T-helper 17 cell (primary cell): ENCODE measurements around the gene SH3BP5. TPM values are rescaled to one million over a fixed set of nuclear protein-coding genes. Genes with fewer than 3 reads are reported as not detected.
"Not testable (repeated sequence)": the region's sequence is repeated elsewhere in the genome, so short reads cannot be mapped to it uniquely, and the experiment has no call there.

ENCODE experiments used
- ATAC-seq: fragments of 150-1000 bp; cut with Tn5 transposase; 2 replicates; pipeline ENCODE4 v1.10.0; 2021; ENCODE audit warnings: mild to moderate bottlenecking, moderate library complexity
- DNase-seq, 3 donors: peaks; one replicate each; pipeline versions ENCODE4 v3.0.0 to v3.0.0-alpha.2; 2020 to 2021
- H3K9me3 ChIP-seq: one replicate; pipeline ENCODE4 v1.7.0; 2013; ENCODE audit warnings: low read length, mild to moderate bottlenecking; ENCODE audit not compliant: control insufficient read depth, poor library complexity, severe bottlenecking
- H3K27ac Mint-ChIP-seq: one replicate; pipeline ENCODE4 v1.8.0; 2022; ENCODE audit warnings: mild to moderate bottlenecking, moderate library complexity, mixed read lengths
- H3K27me3 Mint-ChIP-seq: one replicate; pipeline ENCODE4 v1.8.0; 2022; ENCODE audit warnings: mixed read lengths
- H3K36me3 Mint-ChIP-seq: one replicate; pipeline ENCODE4 v1.8.0; 2022; ENCODE audit warnings: low read depth, mixed read lengths
- H3K4me1 Mint-ChIP-seq: one replicate; pipeline ENCODE4 v1.8.0; 2022; ENCODE audit warnings: mild to moderate bottlenecking, mixed read lengths
- H3K4me3 Mint-ChIP-seq: one replicate; pipeline ENCODE4 v1.8.0; 2022; ENCODE audit warnings: mild to moderate bottlenecking, moderate library complexity, mixed read lengths
- total RNA-seq, 4 donors: library from RNA in 2 of 4; stranded (reverse) in 2 of 4; gene quantifications; one replicate each; pipeline ENCODE4 v1.2.3 and lab custom pipeline; 2022 to 2026

SH3BP5 gene
- total RNA-seq, 2 donors from 2014 or later = 50.7 to 78.4 TPM

DNA sequence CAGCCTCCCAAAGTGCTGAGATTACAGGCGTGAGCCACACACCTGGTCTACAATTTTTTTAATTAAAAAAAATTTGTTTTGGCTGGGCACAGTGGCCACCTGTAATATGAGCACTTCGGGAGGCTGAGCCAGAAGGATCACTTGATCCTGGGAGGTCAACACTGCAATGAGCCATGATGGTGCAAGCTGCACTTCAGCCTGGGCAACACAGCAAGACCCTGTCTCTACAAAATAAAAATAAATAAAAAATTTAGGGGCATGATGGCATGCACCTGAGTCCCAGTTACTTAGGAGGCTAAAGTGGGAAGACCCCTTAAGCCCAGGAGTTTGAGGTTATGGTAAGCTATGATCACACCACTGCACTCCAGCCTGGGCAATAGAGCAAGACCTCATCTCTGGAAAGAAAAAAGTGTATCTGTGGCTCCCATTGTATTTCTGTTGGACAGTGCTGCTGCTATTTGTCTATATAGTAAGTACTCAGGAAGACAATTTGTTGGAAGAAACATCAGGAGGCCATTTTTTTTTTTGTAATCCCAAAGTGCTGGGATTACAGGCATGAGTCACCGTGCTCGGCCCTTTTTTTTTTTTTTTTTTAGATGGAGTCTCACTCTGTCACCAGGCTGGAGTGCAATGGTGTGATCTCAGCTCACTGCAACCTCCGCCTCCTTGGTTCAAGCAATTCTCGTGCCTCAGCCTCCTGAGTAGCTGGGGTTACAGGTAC is 27.5 kb upstream of the SH3BP5 start:
- DNase-seq (no peak), ATAC-seq (no peak)
- Mint-ChIP-seq H3K27me3 (no peaks in the 10 kb centered on the region), H3K4me3 (peak overlapping the region; percentile 21), H3K36me3 (peaks cover 2% of the 10 kb centered on the region), H3K4me1 (peaks cover 48% of the 10 kb centered on the region), H3K27ac (peak overlapping the region; percentile 98)
- H3K9me3 ChIP-seq = no peaks in the 10 kb centered on the region

DNA sequence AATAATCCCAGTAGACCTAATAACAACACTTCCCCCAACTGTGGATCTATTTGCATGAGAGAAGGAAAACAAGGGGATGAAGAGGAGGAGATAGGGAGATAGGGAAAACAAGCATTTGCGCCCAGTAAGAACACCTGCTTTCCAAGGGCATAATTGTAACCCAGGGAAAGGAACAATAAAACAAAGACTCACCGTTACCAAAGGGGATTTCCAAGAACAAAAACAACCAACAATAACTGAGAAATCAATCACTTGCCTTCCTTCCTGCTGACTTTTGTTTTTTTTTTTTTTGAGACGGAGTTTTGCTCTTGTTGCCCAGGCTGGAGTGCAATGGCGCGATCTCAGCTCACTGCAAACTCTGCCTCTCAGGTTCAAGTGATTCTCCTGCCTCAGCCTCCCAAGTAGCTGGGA is 24.3 kb upstream of the SH3BP5 start:
- Mint-ChIP-seq H3K4me3 (peak overlapping the region; percentile 54), H3K4me1 (peaks cover 32% of the 10 kb centered on the region), H3K27ac (peak overlapping the region; percentile 98)
- DNase-seq, H3K27me3 Mint-ChIP-seq, H3K9me3 ChIP-seq, H3K36me3 Mint-ChIP-seq: not testable (repeated sequence)
- peak; percentile 90 for ATAC-seq

DNA sequence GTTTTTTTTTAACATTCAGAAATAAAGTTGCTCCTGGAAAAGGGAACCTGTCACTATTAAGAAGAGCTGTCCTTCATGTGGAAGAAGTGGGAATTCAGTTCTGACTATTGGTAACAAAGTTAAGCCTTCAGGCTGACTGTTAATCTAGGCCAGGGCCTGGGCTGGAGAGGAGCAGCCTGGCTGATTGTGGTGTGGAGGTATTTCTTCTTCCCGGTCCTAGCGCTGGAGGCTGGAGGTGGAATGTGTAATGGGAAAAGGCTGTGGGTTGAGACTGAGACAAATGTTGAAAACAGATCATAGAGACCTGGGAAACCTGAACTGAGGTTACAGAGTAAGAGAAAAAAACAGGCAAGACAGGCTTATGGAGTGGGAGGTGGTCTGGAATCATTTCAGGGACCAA is 23.8 kb upstream of the SH3BP5 start:
- DNase-seq (no peak), ATAC-seq (no peak)
- peak overlapping the region; percentile 98 for H3K27ac Mint-ChIP-seq
- peaks cover 27% of the 10 kb centered on the region for H3K4me1 Mint-ChIP-seq
- H3K4me3 Mint-ChIP-seq = peak overlapping the region; percentile 54
- H3K9me3 ChIP-seq = peaks cover 2% of the 10 kb centered on the region
- peaks cover 2% of the 10 kb centered on the region for H3K36me3 Mint-ChIP-seq
- H3K27me3 Mint-ChIP-seq = no peaks in the 10 kb centered on the region

DNA sequence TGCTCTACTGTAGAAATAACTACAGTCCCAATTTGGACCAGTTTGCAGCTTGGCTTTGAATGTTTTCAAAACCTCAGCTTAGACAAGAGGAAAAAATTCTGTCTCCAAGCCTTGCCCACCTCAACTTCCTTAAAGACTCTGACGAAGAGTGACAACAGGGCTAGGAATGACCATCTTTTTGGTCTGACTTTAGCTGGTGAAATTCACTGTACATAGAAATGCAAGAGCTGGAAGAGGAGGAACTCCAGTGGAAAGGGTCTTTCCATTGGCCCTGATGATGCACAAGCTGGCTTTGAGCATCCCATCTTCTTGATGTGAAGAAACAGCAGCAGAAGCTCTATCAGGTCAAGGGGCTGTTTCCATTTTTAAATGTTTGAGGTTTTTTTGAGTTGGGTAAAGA is 22.7 kb upstream of the SH3BP5 start:
- Mint-ChIP-seq H3K4me3 (no peak overlapping the region), H3K27me3 (no peaks in the 10 kb centered on the region), H3K36me3 (peaks cover 2% of the 10 kb centered on the region), H3K27ac (peak overlapping the region; percentile 98), H3K4me1 (peaks cover 24% of the 10 kb centered on the region)
- H3K9me3 ChIP-seq = peaks cover 2% of the 10 kb centered on the region
- ATAC-seq (no peak), DNase-seq (no peak)

DNA sequence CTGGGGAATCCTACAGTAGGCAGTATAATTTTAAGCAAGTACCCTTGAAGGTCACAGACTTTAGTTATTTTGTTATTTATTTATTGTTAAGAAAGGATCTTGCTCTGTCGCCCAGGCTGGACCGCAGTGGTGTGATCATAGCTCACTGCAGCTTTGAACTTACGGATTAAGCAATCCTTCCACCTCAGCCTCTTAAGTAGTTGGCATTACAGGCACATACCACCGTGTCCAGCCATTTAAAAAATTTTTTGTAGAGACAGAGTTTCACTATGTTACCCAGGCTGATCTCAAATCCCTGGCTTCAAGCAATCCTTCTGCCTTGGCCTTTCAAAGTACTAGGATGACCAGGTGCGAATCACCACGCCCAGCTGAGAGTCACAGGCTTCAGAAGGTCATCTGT is 22.1 kb upstream of the SH3BP5 start:
- peaks cover 25% of the 10 kb centered on the region for H3K4me1 Mint-ChIP-seq

DNA sequence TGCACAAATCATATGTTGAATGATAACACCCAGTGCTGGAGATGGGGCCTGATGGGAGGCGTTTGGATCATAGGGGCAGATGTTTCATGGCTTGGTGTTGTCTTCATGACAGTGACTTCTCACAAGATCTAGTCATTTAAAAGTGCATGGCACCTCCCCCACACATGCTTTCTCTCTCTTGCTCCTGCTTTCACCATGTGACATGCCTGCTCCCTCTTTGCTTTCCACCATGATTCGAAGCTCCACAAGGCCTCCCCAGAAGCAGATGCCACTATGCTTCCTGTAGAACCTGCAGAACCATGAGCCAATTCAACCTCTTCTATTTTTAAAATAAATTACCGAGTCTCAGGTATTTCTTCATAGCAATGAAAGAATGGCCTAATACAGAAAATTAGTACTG is 17.8 kb upstream of the SH3BP5 start:
- H3K27me3 Mint-ChIP-seq = no peaks in the 10 kb centered on the region
- no peak overlapping the region for H3K27ac Mint-ChIP-seq
- no peak for ATAC-seq
- no peak overlapping the region for H3K4me3 Mint-ChIP-seq
- peaks cover 2% of the 10 kb centered on the region for H3K9me3 ChIP-seq
- peaks cover 28% of the 10 kb centered on the region for H3K4me1 Mint-ChIP-seq
- no peaks in the 10 kb centered on the region for H3K36me3 Mint-ChIP-seq
- DNase-seq = no peak

More for the DNA sequence above, 22.1 kb upstream of the SH3BP5 start:
- Mint-ChIP-seq H3K4me3 (no peak overlapping the region), H3K27ac (peak overlapping the region; percentile 98), H3K36me3 (peaks cover 2% of the 10 kb centered on the region), H3K27me3 (no peaks in the 10 kb centered on the region)
- no peak for ATAC-seq
- no peak for DNase-seq
- peaks cover 2% of the 10 kb centered on the region for H3K9me3 ChIP-seq

DNA sequence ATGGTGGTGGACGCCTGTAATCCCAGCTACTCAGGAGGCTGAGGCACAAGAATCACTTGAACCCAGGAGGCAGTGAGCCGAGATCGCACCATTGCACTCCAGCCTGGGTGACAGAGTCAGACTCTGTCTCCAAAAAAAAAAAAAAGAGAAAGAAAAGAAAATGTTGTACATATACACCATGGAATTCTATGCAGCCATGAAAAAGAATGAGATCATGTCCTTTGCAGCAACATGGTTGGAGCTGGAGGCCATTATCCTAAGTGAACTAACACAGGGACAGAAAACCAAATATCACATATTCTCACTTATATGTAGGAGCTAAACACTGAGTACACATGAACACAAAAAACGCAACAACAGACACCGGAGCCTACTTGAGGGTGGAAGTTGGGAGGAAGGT is 17.1 kb upstream of the SH3BP5 start:
- peaks cover 24% of the 10 kb centered on the region for H3K4me1 Mint-ChIP-seq
- not testable (repeated sequence) for ATAC-seq, DNase-seq, H3K4me3 Mint-ChIP-seq, H3K27me3 Mint-ChIP-seq, H3K36me3 Mint-ChIP-seq, H3K27ac Mint-ChIP-seq, H3K9me3 ChIP-seq

DNA sequence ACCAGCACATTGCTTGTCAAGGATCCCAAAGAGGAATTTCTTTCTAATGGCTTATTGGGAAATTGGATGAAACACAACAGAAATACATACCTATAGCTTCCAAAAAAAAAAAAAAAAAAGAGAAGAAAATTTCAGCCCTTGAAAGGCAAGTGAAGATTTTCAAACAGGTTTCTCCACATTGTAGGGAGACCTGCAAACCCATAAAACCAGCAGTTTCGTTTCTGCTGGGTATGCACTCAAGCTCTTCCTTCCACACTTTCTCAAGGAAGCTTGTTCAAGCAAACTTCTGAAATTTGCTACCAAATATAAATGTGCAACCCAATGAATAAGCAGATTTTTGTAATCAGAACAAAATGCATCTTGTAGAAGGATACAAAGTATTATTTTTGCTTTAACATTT is 15.9 kb upstream of the SH3BP5 start:
- H3K4me3 Mint-ChIP-seq = no peak overlapping the region
- DNase-seq = no peak
- H3K4me1 Mint-ChIP-seq = peaks cover 24% of the 10 kb centered on the region
- peaks cover 2% of the 10 kb centered on the region for H3K9me3 ChIP-seq
- ATAC-seq = no peak
- no peaks in the 10 kb centered on the region for H3K27me3 Mint-ChIP-seq
- H3K27ac Mint-ChIP-seq = peak overlapping the region; percentile 72
- H3K36me3 Mint-ChIP-seq = no peaks in the 10 kb centered on the region

DNA sequence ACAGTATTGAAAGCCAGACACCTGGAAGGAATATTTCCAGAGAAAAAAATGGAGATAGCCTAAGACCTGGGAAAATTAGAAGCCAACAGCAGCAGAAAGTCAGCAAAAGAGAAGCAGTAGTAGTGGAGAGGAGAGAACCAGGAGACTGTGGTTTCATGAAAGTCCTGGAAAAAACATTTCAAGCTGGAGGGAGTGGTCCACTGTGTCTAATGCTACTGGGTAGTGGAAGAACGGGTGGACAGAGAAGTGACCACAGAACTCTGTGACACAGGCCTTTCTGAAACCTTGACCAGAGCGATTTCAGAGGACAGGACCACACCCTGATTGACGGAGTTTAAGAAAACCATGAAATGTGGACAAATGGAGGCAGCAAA is 15.3 kb upstream of the SH3BP5 start:
- H3K27ac Mint-ChIP-seq = peak overlapping the region; percentile 72
- H3K36me3 Mint-ChIP-seq = no peaks in the 10 kb centered on the region
- H3K4me3 Mint-ChIP-seq = peak overlapping the region; percentile 70
- no peaks in the 10 kb centered on the region for H3K27me3 Mint-ChIP-seq
- no peak for ATAC-seq
- peaks cover 2% of the 10 kb centered on the region for H3K9me3 ChIP-seq
- peaks cover 24% of the 10 kb centered on the region for H3K4me1 Mint-ChIP-seq
- DNase-seq = no peak

DNA sequence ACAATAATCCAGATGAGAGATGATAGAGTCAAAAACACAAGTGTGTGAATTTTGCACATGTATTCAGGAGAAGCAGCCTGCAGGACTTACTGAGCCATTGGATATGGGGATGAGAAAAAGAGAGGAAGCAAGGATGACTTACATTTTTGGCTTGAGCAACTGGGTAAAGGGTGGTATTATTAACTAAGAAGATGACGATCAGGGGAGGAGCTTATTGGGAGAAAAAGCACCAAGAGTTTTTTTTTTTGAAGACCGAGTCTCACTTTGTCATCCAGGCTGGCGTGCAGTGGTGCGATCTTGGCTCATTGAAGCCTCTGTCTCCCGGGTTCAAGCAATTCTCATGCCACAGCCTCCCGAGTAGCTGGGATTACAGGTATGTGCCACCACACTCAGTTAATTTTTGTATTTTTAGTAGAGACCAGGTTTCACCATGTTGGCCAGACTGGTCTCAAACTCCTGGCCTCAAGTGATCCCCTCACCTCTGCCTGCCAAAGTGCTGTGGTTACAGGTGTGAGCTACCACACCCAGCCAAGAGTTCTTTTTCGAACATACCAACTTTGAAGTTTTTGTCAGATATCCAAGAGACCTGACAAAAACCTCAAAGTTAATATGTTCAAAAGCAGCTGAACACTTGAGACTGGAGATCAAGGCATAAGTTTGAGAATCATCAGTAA is 14.8 kb upstream of the SH3BP5 start:
- peak overlapping the region; percentile 72 for H3K27ac Mint-ChIP-seq
- ATAC-seq (peak; percentile 71), DNase-seq (no peak)
- H3K27me3 Mint-ChIP-seq = no peaks in the 10 kb centered on the region
- H3K4me3 Mint-ChIP-seq = peak overlapping the region; percentile 70
- peaks cover 24% of the 10 kb centered on the region for H3K4me1 Mint-ChIP-seq
- H3K36me3 Mint-ChIP-seq = no peaks in the 10 kb centered on the region
- peaks cover 2% of the 10 kb centered on the region for H3K9me3 ChIP-seq

DNA sequence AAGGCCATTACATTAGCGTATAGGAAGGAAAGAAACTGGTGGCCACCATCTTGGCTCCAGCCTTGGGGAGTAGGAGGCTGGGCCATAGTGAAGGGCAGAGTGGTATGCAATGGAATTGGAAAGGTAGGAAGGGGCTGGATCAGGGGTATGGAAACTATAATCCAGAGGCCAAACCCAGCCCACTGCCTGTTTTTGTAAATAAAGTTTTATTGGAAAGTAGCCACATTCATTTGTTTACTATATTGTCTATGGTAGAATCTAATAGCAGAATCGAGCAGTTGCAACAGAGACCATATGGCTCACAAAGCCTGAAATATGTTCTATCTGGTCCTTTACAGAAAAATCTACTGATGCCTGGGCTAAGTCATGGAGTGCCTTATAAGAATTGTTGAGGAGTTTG is 14.1 kb upstream of the SH3BP5 start:
- DNase-seq (no peak), ATAC-seq (no peak)
- Mint-ChIP-seq H3K36me3 (no peaks in the 10 kb centered on the region), H3K4me3 (no peak overlapping the region), H3K4me1 (peaks cover 27% of the 10 kb centered on the region), H3K27ac (peak overlapping the region; percentile 72), H3K27me3 (no peaks in the 10 kb centered on the region)
- H3K9me3 ChIP-seq = peaks cover under 1% of the 10 kb centered on the region

DNA sequence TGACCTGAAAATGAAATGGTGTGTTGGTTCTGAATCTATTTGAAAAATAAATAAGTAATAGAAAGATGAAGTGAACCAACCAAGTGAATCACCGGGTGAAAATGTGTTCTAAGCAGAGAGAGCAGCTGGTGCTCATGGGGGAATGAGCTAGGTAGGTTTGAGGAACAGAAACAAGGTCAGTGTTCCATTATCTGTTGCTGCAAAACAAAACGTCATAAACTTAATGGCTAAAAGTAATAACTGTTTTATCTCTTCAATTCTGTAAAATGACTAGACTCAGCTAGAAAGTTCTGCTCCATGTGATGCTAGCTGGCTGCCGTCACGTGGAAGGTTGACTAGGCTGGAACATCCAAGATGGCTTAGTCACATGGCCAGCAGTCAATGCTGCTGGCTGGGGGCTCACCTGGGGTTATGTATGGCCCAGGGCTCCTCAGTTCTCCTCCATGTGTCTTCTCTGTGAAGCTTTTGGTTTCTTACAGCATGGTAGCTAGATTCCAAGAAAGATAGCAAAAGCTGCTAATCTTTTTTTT is 13.3 kb upstream of the SH3BP5 start:
- H3K27me3 Mint-ChIP-seq = no peaks in the 10 kb centered on the region
- H3K36me3 Mint-ChIP-seq = no peaks in the 10 kb centered on the region
- ATAC-seq = peak; percentile 59
- H3K4me1 Mint-ChIP-seq = peaks cover 33% of the 10 kb centered on the region
- no peaks in the 10 kb centered on the region for H3K9me3 ChIP-seq
- DNase-seq = no peak
- H3K27ac Mint-ChIP-seq = peak overlapping the region; percentile 72
- no peak overlapping the region for H3K4me3 Mint-ChIP-seq

DNA sequence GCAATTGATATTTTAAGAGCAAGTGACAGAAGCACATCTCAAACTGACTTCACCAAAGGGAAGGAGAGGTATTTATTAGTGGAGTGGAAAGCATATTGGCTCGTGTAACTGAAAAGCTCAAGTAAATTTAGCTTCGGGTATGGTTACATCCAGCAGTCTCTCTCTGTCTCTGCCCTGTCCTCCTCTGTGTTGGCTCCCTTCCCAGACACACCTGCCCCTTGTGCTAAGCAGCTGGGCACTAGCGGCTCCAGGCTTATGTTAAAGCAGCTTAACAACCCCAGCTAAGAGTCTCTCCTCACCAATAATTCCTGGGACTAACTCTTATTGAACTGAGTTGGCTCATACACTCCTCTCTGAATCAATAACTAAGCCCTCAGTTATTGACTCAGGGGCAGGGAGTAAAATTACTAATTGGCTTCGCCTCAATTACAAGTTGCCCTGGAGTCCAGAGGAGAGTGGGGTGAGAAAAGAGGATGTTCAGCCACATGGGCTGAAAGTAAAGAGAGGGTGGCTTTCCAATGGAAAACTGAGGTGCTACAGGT is 12.8 kb upstream of the SH3BP5 start:
- no peak for ATAC-seq
- H3K27me3 Mint-ChIP-seq = no peaks in the 10 kb centered on the region
- H3K4me3 Mint-ChIP-seq = no peak overlapping the region
- peaks cover 30% of the 10 kb centered on the region for H3K4me1 Mint-ChIP-seq
- peak overlapping the region; percentile 72 for H3K27ac Mint-ChIP-seq
- H3K36me3 Mint-ChIP-seq = no peaks in the 10 kb centered on the region
- H3K9me3 ChIP-seq = no peaks in the 10 kb centered on the region
- no peak for DNase-seq
